ENCODE data around the gene CSNK1G1.
"Not testable (repeated sequence)": the region's sequence is repeated elsewhere in the genome, so short reads cannot be mapped to it uniquely, and the experiment has no call there.

CSNK1G1 gene

DNA sequence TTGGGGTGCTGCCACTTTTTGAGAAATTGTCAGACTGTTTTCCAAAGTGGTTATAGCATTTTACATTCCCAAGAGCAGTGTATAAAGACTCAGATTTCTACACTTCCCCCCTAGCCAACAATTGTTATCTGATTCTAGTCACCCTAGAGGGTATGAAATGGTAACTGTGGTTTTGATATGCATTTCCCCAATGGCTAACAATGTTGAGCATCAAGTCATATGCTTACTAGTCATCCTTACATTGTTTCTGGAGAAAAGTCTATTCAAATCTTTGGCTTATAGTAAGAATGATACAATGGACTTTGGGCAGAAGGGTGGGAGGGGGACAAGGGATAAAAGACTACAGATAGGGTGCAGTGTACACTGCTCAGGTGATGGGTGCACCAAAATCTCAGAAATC is 73.3 kb downstream of the CSNK1G1 start:
- H3K4me3 ChIP-seq (replicated peaks; ENCODE audit: low read depth, low read length): no peak overlapping the region
- H3K36me3 ChIP-seq (ENCODE audit: control insufficient read depth, insufficient read depth, low read length): no peaks in the 10 kb centered on the region
- TF ChIP-seq, protein P1, sequence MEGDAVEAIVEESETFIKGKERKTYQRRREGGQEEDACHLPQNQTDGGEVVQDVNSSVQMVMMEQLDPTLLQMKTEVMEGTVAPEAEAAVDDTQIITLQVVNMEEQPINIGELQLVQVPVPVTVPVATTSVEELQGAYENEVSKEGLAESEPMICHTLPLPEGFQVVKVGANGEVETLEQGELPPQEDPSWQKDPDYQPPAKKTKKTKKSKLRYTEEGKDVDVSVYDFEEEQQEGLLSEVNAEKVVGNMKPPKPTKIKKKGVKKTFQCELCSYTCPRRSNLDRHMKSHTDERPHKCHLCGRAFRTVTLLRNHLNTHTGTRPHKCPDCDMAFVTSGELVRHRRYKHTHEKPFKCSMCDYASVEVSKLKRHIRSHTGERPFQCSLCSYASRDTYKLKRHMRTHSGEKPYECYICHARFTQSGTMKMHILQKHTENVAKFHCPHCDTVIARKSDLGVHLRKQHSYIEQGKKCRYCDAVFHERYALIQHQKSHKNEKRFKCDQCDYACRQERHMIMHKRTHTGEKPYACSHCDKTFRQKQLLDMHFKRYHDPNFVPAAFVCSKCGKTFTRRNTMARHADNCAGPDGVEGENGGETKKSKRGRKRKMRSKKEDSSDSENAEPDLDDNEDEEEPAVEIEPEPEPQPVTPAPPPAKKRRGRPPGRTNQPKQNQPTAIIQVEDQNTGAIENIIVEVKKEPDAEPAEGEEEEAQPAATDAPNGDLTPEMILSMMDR (IDR thresholded peaks at IDR 0.05; ENCODE audit: insufficient read depth, low read length, poor library complexity, severe bottlenecking): no peak
- no peak for DNase-seq (ENCODE audit: extremely low read depth, insufficient read length)
- no peaks in the 10 kb centered on the region for H3K27me3 ChIP-seq (replicated peaks; ENCODE audit: control insufficient read depth, insufficient read depth, low read length)

DNA sequence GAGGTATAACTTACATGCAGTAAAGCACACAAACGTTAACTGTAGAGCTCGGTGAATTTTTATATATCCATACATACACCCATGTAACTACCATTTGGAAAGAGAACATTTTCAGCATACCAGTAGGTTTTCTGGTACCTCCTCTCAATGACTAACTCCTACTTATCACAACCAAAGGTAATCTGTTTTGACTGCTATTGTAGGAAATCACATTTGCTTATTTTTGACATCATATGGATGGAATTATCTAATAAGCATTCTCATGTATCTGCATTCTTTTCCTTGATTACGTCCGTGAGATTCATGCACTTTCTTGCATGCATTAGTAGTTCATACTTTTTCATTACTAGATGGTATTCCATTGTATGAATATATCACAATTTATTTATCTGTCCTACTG is 76.8 kb downstream of the CSNK1G1 start:
- Histone ChIP-seq H3K4me3 (replicated peaks; ENCODE audit: low read depth, low read length) (no peak overlapping the region), H3K36me3 (ENCODE audit: control insufficient read depth, insufficient read depth, low read length) (no peaks in the 10 kb centered on the region; the same call in 1 of the 2 replicates), H3K27me3 (replicated peaks; ENCODE audit: control insufficient read depth, insufficient read depth, low read length) (no peaks in the 10 kb centered on the region)
- TF ChIP-seq, protein P1 (IDR thresholded peaks at IDR 0.05; ENCODE audit: insufficient read depth, low read length, poor library complexity, severe bottlenecking): no peak
- no peak for DNase-seq (ENCODE audit: extremely low read depth, insufficient read length)

DNA sequence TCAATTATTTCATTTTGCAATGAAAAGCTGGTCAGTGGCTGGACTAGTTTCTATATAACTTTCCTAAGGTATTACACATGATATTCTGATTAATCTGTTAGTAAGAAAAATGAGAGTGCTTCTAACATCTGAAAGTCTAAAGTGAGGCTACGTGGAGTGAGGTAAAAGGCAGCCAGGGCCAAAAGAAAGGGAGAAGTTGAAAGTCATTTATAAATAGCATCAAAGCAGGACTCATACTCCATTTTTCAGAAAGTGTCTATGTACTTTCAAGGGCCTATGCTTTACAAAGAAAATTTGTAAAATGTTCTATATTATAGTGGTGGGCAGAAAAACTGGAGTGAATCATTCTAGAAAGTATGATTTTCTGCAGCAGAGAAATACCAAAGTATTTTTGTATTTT is 80.0 kb downstream of the CSNK1G1 start:
- H3K27me3 ChIP-seq (replicated peaks; ENCODE audit: control insufficient read depth, insufficient read depth, low read length): no peaks in the 10 kb centered on the region
- no peak overlapping the region for H3K4me3 ChIP-seq (replicated peaks; ENCODE audit: low read depth, low read length)
- TF ChIP-seq, protein P1 (IDR thresholded peaks at IDR 0.05; ENCODE audit: insufficient read depth, low read length, poor library complexity, severe bottlenecking): no peak
- no peak for DNase-seq (ENCODE audit: extremely low read depth, insufficient read length)
- H3K36me3 ChIP-seq (ENCODE audit: control insufficient read depth, insufficient read depth, low read length): no peaks in the 10 kb centered on the region; the same call in 1 of the 2 replicates

DNA sequence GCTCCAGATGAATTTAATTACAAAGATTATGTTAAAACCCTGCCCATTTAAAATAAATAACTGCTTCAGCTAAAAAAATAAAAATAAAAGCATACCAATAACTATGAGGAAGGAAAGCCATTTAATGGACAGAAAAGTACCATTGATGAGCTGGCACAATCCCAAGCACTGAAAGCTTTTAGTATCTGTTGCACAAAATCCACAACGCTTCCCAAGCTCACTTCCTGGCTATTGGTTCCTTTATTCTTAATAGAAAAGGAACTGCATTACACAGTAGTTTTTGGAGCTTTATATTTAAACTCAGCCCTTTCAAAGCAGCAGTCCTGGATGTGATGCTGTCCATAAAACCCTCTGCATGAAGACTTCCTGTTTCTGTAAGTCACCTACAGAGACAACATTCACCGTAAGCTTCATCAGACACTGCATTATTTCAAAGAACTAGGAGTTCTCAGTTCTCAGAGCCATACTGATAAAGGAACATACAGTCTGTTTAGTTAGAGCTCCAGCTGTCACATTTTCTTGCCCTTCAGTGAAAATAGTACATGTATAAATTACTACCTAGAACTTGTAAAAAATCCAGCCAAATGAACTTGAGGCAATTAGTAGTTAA is 81.5 kb downstream of the CSNK1G1 start:
- DNase-seq (ENCODE audit: extremely low read depth, insufficient read length): no peak
- no peaks in the 10 kb centered on the region for H3K27me3 ChIP-seq (replicated peaks; ENCODE audit: control insufficient read depth, insufficient read depth, low read length)

DNA sequence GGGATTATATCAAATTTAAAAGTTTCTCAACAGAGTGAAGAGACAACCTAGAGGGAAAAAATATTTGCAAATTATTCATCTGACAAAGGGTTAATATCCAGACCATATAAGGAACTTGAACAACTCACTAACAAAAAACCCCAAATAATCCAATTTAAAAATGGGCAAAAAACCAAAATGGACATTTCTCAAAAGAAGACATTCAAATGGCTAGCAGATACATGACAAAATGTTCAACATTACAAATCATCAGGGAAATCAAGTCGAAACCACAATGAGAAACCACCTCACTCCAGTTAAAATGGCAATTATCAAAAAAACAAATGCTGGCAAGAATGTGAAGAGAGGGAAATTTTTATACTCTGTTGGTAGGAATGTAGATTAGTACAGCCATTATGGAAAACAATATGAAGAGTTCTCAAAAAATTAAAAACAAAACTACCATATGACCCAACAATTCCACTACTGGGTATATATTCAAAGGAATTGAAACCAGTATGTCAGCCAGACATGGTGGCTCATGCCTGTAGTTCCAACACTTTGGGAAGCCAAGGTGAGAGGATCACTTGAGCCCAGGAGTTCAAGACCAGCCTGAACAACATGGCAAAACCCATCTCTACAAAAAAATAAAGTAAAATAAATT is 88.5 kb downstream of the CSNK1G1 start:
- Histone ChIP-seq H3K27me3 (replicated peaks; ENCODE audit: control insufficient read depth, insufficient read depth, low read length) (no peaks in the 10 kb centered on the region), H3K4me3 (replicated peaks; ENCODE audit: low read depth, low read length) (no peak overlapping the region), H3K36me3 (ENCODE audit: control insufficient read depth, insufficient read depth, low read length) (no peaks in the 10 kb centered on the region)
- DNase-seq (ENCODE audit: extremely low read depth, insufficient read length): no peak
- TF ChIP-seq, protein P1 (IDR thresholded peaks at IDR 0.05; ENCODE audit: insufficient read depth, low read length, poor library complexity, severe bottlenecking): no peak

More for the DNA sequence above, 81.5 kb downstream of the CSNK1G1 start:
- TF ChIP-seq, protein P1 (IDR thresholded peaks at IDR 0.05; ENCODE audit: insufficient read depth, low read length, poor library complexity, severe bottlenecking): no peak
- Histone ChIP-seq H3K4me3 (replicated peaks; ENCODE audit: low read depth, low read length) (no peak overlapping the region), H3K36me3 (ENCODE audit: control insufficient read depth, insufficient read depth, low read length) (no peaks in the 10 kb centered on the region; the same call in 1 of the 2 replicates)

DNA sequence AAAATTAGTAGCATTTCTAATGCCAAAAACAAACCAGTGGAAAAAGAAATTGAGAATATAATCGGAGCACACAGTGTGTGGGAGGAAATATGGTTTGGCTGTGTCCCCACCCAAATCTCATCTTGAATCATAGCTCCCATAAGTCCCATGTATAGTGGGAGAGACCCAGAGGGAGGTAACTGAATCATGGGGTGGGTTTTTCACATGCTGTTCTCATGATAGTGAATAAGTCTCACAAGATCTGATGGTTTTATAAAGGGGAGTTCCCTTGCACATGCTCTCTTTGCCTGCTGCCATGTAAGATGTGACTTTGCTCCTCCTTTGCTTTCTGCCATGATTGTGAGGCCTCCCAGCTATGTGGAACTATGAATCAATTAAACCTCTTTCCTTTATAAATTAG is 90.8 kb downstream of the CSNK1G1 start:
- H3K27me3 ChIP-seq (replicated peaks; ENCODE audit: control insufficient read depth, insufficient read depth, low read length); H3K36me3 ChIP-seq (ENCODE audit: control insufficient read depth, insufficient read depth, low read length); H3K4me3 ChIP-seq (replicated peaks; ENCODE audit: low read depth, low read length); DNase-seq (ENCODE audit: extremely low read depth, insufficient read length): not testable (repeated sequence)

Data from GM06990 (cell line).